HEK293 (cell line): ENCODE data around the gene VWDE.

ENCODE experiments used
- BCL11A ChIP-seq: fragments of 450-650 bp; formaldehyde crosslinking; IDR thresholded peaks from 2 replicates; pipeline ENCODE4 v1.5.1; 2016; ENCODE audit warnings: low read depth, missing biosample characterization, missing genetic modification characterization
- MYNN ChIP-seq: fragments of 450-650 bp; formaldehyde crosslinking; IDR thresholded peaks from 2 replicates; pipeline ENCODE4 v1.5.1; 2016; ENCODE audit warnings: missing biosample characterization, missing genetic modification characterization, borderline replicate concordance
- ZNF175 ChIP-seq: fragments of 450-650 bp; formaldehyde crosslinking; IDR thresholded peaks from 2 replicates; pipeline ENCODE4 v1.5.1; 2016; ENCODE audit warnings: missing biosample characterization, missing genetic modification characterization
- ZNF274 ChIP-seq, 2 experiments: fragments of 200-500 bp in 1 of 2; fragments of 450-650 bp in 1 of 2; sonication (Bioruptor generic) in 1 of 2; formaldehyde crosslinking in 1 of 2; IDR thresholded peaks; 2 replicates each; pipeline versions ENCODE4 v1.5.1 to v1.6.1; 2014 to 2016; ENCODE audit warnings: borderline replicate concordance in 1 of 2, inconsistent platforms in 1 of 2, low read length in 1 of 2, missing biosample characterization in 1 of 2, missing genetic modification characterization in 1 of 2
- ZNF530 ChIP-seq: fragments of 450-650 bp; formaldehyde crosslinking; IDR thresholded peaks from 2 replicates; pipeline ENCODE4 v1.5.1; 2016; ENCODE audit warnings: low read depth, missing biosample characterization, missing genetic modification characterization
- ZNF561 ChIP-seq: fragments of 450-650 bp; IDR thresholded peaks from 2 replicates; pipeline ENCODE4 v1.5.1; 2018; ENCODE audit warnings: missing biosample characterization, missing genetic modification characterization, borderline replicate concordance
- ZNF654 ChIP-seq: fragments of 450-650 bp; formaldehyde crosslinking; IDR thresholded peaks from 2 replicates; pipeline ENCODE4 v1.5.1; 2016; ENCODE audit warnings: low read depth, missing biosample characterization, missing genetic modification characterization
- ZNF777 ChIP-seq: fragments of 450-650 bp; formaldehyde crosslinking; IDR thresholded peaks from 2 replicates; pipeline ENCODE4 v1.5.1; 2017; ENCODE audit warnings: missing biosample characterization, missing genetic modification characterization, borderline replicate concordance
- ZNF792 ChIP-seq: fragments of 450-650 bp; formaldehyde crosslinking; IDR thresholded peaks from 2 replicates; pipeline ENCODE4 v1.5.1; 2016; ENCODE audit warnings: missing biosample characterization, missing genetic modification characterization
- ZNF830 ChIP-seq: fragments of 450-650 bp; IDR thresholded peaks from 2 replicates; pipeline ENCODE4 v1.5.0; 2018; ENCODE audit warnings: missing biosample characterization, missing genetic modification characterization, low read depth, mild to moderate bottlenecking, moderate library complexity
- TF ChIP-seq, protein P1 (sequence below): fragments of 450-650 bp; formaldehyde crosslinking; IDR thresholded peaks from 2 replicates; pipeline ENCODE4 v1.5.1; 2016; ENCODE audit warnings: missing biosample characterization, missing genetic modification characterization
- TF ChIP-seq, protein P2 (sequence below): fragments of 450-650 bp; formaldehyde crosslinking; IDR thresholded peaks from 2 replicates; pipeline ENCODE4 v1.5.1; 2016; ENCODE audit warnings: missing biosample characterization, missing genetic modification characterization
- TF ChIP-seq, protein P3 (sequence below): fragments of 450-650 bp; formaldehyde crosslinking; IDR thresholded peaks from 2 replicates; pipeline ENCODE4 v1.5.1; 2016; ENCODE audit warnings: missing biosample characterization, missing genetic modification characterization, borderline replicate concordance

DNA sequence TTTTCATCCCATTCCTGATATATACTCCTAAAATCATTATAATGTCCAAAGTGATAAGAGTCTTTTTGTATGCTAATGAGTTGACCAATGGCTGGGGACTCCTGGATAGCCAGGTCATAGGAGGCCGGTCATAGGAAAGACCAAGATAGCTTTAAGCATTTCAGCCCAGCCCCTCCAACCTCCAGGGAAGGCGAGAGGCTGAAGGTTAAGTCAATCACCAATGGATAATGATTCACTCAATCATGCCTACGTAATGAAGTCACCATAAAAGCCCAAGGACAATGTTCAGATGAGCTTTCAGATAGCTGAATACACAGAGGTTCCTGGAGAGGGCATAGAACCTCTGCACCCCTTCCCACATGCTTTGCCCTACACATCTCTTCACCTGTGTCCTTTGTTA is 75.7 kb downstream of the VWDE start:
- TF ChIP-seq ZNF777 (tag by site-specific recombination) (no peak), ZNF830 (tag by site-specific recombination) (no peak), ZNF274 (IDR thresholded peaks at IDR 0.05; ENCODE audit: low read length) (no peak), ZNF274 (tag by site-specific recombination; IDR thresholded peaks at IDR 0.05; ENCODE audit: borderline replicate concordance) (no peak), MYNN (tag by site-specific recombination) (no peak), BCL11A (tag by site-specific recombination) (no peak), ZNF175 (tag by site-specific recombination) (no peak), ZNF654 (tag by site-specific recombination) (no peak), ZNF561 (no peak), ZNF792 (tag by site-specific recombination) (no peak), ZNF530 (tag by site-specific recombination) (no peak)
- TF ChIP-seq, protein P1, sequence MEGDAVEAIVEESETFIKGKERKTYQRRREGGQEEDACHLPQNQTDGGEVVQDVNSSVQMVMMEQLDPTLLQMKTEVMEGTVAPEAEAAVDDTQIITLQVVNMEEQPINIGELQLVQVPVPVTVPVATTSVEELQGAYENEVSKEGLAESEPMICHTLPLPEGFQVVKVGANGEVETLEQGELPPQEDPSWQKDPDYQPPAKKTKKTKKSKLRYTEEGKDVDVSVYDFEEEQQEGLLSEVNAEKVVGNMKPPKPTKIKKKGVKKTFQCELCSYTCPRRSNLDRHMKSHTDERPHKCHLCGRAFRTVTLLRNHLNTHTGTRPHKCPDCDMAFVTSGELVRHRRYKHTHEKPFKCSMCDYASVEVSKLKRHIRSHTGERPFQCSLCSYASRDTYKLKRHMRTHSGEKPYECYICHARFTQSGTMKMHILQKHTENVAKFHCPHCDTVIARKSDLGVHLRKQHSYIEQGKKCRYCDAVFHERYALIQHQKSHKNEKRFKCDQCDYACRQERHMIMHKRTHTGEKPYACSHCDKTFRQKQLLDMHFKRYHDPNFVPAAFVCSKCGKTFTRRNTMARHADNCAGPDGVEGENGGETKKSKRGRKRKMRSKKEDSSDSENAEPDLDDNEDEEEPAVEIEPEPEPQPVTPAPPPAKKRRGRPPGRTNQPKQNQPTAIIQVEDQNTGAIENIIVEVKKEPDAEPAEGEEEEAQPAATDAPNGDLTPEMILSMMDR (tag by site-specific recombination), result no peak
- TF ChIP-seq, protein P2, sequence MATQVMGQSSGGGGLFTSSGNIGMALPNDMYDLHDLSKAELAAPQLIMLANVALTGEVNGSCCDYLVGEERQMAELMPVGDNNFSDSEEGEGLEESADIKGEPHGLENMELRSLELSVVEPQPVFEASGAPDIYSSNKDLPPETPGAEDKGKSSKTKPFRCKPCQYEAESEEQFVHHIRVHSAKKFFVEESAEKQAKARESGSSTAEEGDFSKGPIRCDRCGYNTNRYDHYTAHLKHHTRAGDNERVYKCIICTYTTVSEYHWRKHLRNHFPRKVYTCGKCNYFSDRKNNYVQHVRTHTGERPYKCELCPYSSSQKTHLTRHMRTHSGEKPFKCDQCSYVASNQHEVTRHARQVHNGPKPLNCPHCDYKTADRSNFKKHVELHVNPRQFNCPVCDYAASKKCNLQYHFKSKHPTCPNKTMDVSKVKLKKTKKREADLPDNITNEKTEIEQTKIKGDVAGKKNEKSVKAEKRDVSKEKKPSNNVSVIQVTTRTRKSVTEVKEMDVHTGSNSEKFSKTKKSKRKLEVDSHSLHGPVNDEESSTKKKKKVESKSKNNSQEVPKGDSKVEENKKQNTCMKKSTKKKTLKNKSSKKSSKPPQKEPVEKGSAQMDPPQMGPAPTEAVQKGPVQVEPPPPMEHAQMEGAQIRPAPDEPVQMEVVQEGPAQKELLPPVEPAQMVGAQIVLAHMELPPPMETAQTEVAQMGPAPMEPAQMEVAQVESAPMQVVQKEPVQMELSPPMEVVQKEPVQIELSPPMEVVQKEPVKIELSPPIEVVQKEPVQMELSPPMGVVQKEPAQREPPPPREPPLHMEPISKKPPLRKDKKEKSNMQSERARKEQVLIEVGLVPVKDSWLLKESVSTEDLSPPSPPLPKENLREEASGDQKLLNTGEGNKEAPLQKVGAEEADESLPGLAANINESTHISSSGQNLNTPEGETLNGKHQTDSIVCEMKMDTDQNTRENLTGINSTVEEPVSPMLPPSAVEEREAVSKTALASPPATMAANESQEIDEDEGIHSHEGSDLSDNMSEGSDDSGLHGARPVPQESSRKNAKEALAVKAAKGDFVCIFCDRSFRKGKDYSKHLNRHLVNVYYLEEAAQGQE, result no peak
- TF ChIP-seq, protein P3, sequence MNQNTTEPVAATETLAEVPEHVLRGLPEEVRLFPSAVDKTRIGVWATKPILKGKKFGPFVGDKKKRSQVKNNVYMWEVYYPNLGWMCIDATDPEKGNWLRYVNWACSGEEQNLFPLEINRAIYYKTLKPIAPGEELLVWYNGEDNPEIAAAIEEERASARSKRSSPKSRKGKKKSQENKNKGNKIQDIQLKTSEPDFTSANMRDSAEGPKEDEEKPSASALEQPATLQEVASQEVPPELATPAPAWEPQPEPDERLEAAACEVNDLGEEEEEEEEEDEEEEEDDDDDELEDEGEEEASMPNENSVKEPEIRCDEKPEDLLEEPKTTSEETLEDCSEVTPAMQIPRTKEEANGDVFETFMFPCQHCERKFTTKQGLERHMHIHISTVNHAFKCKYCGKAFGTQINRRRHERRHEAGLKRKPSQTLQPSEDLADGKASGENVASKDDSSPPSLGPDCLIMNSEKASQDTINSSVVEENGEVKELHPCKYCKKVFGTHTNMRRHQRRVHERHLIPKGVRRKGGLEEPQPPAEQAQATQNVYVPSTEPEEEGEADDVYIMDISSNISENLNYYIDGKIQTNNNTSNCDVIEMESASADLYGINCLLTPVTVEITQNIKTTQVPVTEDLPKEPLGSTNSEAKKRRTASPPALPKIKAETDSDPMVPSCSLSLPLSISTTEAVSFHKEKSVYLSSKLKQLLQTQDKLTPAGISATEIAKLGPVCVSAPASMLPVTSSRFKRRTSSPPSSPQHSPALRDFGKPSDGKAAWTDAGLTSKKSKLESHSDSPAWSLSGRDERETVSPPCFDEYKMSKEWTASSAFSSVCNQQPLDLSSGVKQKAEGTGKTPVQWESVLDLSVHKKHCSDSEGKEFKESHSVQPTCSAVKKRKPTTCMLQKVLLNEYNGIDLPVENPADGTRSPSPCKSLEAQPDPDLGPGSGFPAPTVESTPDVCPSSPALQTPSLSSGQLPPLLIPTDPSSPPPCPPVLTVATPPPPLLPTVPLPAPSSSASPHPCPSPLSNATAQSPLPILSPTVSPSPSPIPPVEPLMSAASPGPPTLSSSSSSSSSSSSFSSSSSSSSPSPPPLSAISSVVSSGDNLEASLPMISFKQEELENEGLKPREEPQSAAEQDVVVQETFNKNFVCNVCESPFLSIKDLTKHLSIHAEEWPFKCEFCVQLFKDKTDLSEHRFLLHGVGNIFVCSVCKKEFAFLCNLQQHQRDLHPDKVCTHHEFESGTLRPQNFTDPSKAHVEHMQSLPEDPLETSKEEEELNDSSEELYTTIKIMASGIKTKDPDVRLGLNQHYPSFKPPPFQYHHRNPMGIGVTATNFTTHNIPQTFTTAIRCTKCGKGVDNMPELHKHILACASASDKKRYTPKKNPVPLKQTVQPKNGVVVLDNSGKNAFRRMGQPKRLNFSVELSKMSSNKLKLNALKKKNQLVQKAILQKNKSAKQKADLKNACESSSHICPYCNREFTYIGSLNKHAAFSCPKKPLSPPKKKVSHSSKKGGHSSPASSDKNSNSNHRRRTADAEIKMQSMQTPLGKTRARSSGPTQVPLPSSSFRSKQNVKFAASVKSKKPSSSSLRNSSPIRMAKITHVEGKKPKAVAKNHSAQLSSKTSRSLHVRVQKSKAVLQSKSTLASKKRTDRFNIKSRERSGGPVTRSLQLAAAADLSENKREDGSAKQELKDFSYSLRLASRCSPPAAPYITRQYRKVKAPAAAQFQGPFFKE (tag by site-specific recombination), result no peak
